ENCODE measurements around the gene PDXP.

The PDXP gene

GRCh38 chr22:37627545-37627944 lies 31.0 kb upstream of the PDXP start:
- H3K9ac ChIP-seq (ENCODE audit: low read length in 5 of 5) = peak overlapping the region in 3 of 5 donors; percentile 0 to 17 (median 1)
- H3K27me3 ChIP-seq (ENCODE audit: control insufficient read depth in 5 of 5, insufficient read depth in 4 of 5, low read length in 5 of 5) = no peaks in the 10 kb centered on the region
- peak overlapping the region in 1 of 5 donors; percentile 10 for H3K4me3 ChIP-seq (ENCODE audit: low read depth in 1 of 5, low read length in 5 of 5)
- H3K27ac ChIP-seq (ENCODE audit: low read depth, low read length) = no peak overlapping the region
- H3K9me3 ChIP-seq (ENCODE audit: control insufficient read depth in 5 of 5, low read length in 5 of 5) = no peaks in the 10 kb centered on the region
- peaks cover 0 to 73% (median 53%) of the 10 kb centered on the region in 5 donors for H3K36me3 ChIP-seq (ENCODE audit: control insufficient read depth in 5 of 5, insufficient read depth in 5 of 5, low read length in 5 of 5)
- H3K4me1 ChIP-seq (ENCODE audit: control insufficient read depth in 5 of 5, insufficient read depth in 5 of 5, low read length in 5 of 5) = peaks cover 6 to 52% (median 37%) of the 10 kb centered on the region in 5 donors

GRCh38 chr22:37628830-37629229 lies 29.7 kb upstream of the PDXP start:
- peaks cover 0 to 63% (median 48%) of the 10 kb centered on the region in 5 donors for H3K36me3 ChIP-seq (ENCODE audit: control insufficient read depth in 5 of 5, insufficient read depth in 5 of 5, low read length in 5 of 5)
- no peaks in the 10 kb centered on the region for H3K27me3 ChIP-seq (ENCODE audit: control insufficient read depth in 5 of 5, insufficient read depth in 4 of 5, low read length in 5 of 5)
- H3K4me1 ChIP-seq (ENCODE audit: control insufficient read depth in 5 of 5, insufficient read depth in 5 of 5, low read length in 5 of 5) = peaks cover 7 to 63% (median 47%) of the 10 kb centered on the region in 5 donors
- no peaks in the 10 kb centered on the region for H3K9me3 ChIP-seq (ENCODE audit: control insufficient read depth in 5 of 5, low read length in 5 of 5)
- H3K9ac ChIP-seq (ENCODE audit: low read length in 5 of 5) = no peak overlapping the region
- no peak overlapping the region for H3K4me3 ChIP-seq (ENCODE audit: low read depth in 1 of 5, low read length in 5 of 5)
- H3K27ac ChIP-seq (ENCODE audit: low read depth, low read length) = no peak overlapping the region

GRCh38 chr22:37629928-37630327 lies 28.6 kb upstream of the PDXP start:
- H3K27ac ChIP-seq (ENCODE audit: low read depth, low read length) = no peak overlapping the region
- no peaks in the 10 kb centered on the region for H3K27me3 ChIP-seq (ENCODE audit: control insufficient read depth in 5 of 5, insufficient read depth in 4 of 5, low read length in 5 of 5)
- peaks cover 0 to 55% (median 45%) of the 10 kb centered on the region in 5 donors for H3K36me3 ChIP-seq (ENCODE audit: control insufficient read depth in 5 of 5, insufficient read depth in 5 of 5, low read length in 5 of 5)
- no peaks in the 10 kb centered on the region for H3K9me3 ChIP-seq (ENCODE audit: control insufficient read depth in 5 of 5, low read length in 5 of 5)
- no peak overlapping the region for H3K4me3 ChIP-seq (ENCODE audit: low read depth in 1 of 5, low read length in 5 of 5)
- peaks cover 16 to 69% (median 56%) of the 10 kb centered on the region in 5 donors for H3K4me1 ChIP-seq (ENCODE audit: control insufficient read depth in 5 of 5, insufficient read depth in 5 of 5, low read length in 5 of 5)
- H3K9ac ChIP-seq (ENCODE audit: low read length in 5 of 5) = no peak overlapping the region

- peaks cover 14 to 65% (median 57%) of the 10 kb centered on the region in 5 donors for H3K4me1 ChIP-seq (ENCODE audit: control insufficient read depth in 5 of 5, insufficient read depth in 5 of 5, low read length in 5 of 5)
- H3K9me3 ChIP-seq (ENCODE audit: control insufficient read depth in 5 of 5, low read length in 5 of 5) = no peaks in the 10 kb centered on the region
- H3K4me3 ChIP-seq (ENCODE audit: low read depth in 1 of 5, low read length in 5 of 5) = no peak overlapping the region
- peaks cover 0 to 46% (median 45%) of the 10 kb centered on the region in 5 donors for H3K36me3 ChIP-seq (ENCODE audit: control insufficient read depth in 5 of 5, insufficient read depth in 5 of 5, low read length in 5 of 5)
- no peaks in the 10 kb centered on the region for H3K27me3 ChIP-seq (ENCODE audit: control insufficient read depth in 5 of 5, insufficient read depth in 4 of 5, low read length in 5 of 5)
- H3K27ac ChIP-seq (ENCODE audit: low read depth, low read length) = no peak overlapping the region
- H3K9ac ChIP-seq (ENCODE audit: low read length in 5 of 5) = peak overlapping the region in 1 of 5 donors; percentile 21
Observed at GRCh38 chr22:37630839-37631435, 27.6 kb upstream of the PDXP start.

- H3K4me1 ChIP-seq (ENCODE audit: control insufficient read depth in 5 of 5, insufficient read depth in 5 of 5, low read length in 5 of 5) = peaks cover 10 to 65% (median 56%) of the 10 kb centered on the region in 5 donors
- no peak overlapping the region for H3K27ac ChIP-seq (ENCODE audit: low read depth, low read length)
- H3K36me3 ChIP-seq (ENCODE audit: control insufficient read depth in 5 of 5, insufficient read depth in 5 of 5, low read length in 5 of 5) = peaks cover 0 to 45% (median 41%) of the 10 kb centered on the region in 5 donors
- no peaks in the 10 kb centered on the region for H3K9me3 ChIP-seq (ENCODE audit: control insufficient read depth in 5 of 5, low read length in 5 of 5)
- H3K27me3 ChIP-seq (ENCODE audit: control insufficient read depth in 5 of 5, insufficient read depth in 4 of 5, low read length in 5 of 5) = no peaks in the 10 kb centered on the region
- peak overlapping the region in 1 of 5 donors; percentile 21 for H3K9ac ChIP-seq (ENCODE audit: low read length in 5 of 5)
- peak overlapping the region in 1 of 5 donors; percentile 2 for H3K4me3 ChIP-seq (ENCODE audit: low read depth in 1 of 5, low read length in 5 of 5)
Observed at GRCh38 chr22:37631448-37632173, 26.9 kb upstream of the PDXP start.

GRCh38 chr22:37632174-37633088 lies 26.1 kb upstream of the PDXP start:
- Histone ChIP-seq H3K27ac (ENCODE audit: low read depth, low read length) (peak overlapping the region; percentile 80), H3K9ac (ENCODE audit: low read length in 5 of 5) (peak overlapping the region in 2 of 5 donors; percentile 48 to 56), H3K9me3 (ENCODE audit: control insufficient read depth in 5 of 5, low read length in 5 of 5) (no peaks in the 10 kb centered on the region), H3K4me1 (ENCODE audit: control insufficient read depth in 5 of 5, insufficient read depth in 5 of 5, low read length in 5 of 5) (peaks cover 10 to 65% (median 56%) of the 10 kb centered on the region in 5 donors), H3K36me3 (ENCODE audit: control insufficient read depth in 5 of 5, insufficient read depth in 5 of 5, low read length in 5 of 5) (peaks cover 0 to 45% (median 41%) of the 10 kb centered on the region in 5 donors), H3K27me3 (ENCODE audit: control insufficient read depth in 5 of 5, insufficient read depth in 4 of 5, low read length in 5 of 5) (no peaks in the 10 kb centered on the region), H3K4me3 (ENCODE audit: low read depth in 1 of 5, low read length in 5 of 5) (peak overlapping the region in 1 of 5 donors; percentile 2)

GRCh38 chr22:37633089-37633624 lies 25.4 kb upstream of the PDXP start:
- H3K9me3 ChIP-seq (ENCODE audit: control insufficient read depth in 5 of 5, low read length in 5 of 5) = no peaks in the 10 kb centered on the region
- peaks cover 10 to 62% (median 50%) of the 10 kb centered on the region in 5 donors for H3K4me1 ChIP-seq (ENCODE audit: control insufficient read depth in 5 of 5, insufficient read depth in 5 of 5, low read length in 5 of 5)
- peak overlapping the region in 1 of 5 donors; percentile 6 for H3K4me3 ChIP-seq (ENCODE audit: low read depth in 1 of 5, low read length in 5 of 5)
- H3K9ac ChIP-seq (ENCODE audit: low read length in 5 of 5) = peak overlapping the region in 2 of 5 donors; percentile 48 to 56
- H3K27me3 ChIP-seq (ENCODE audit: control insufficient read depth in 5 of 5, insufficient read depth in 4 of 5, low read length in 5 of 5) = peaks cover 0 to under 1% (median 0%) of the 10 kb centered on the region in 5 donors
- H3K27ac ChIP-seq (ENCODE audit: low read depth, low read length) = peak overlapping the region; percentile 80
- peaks cover 0 to 41% (median 39%) of the 10 kb centered on the region in 5 donors for H3K36me3 ChIP-seq (ENCODE audit: control insufficient read depth in 5 of 5, insufficient read depth in 5 of 5, low read length in 5 of 5)

GRCh38 chr22:37633625-37634416 lies 24.7 kb upstream of the PDXP start:
- H3K9me3 ChIP-seq (ENCODE audit: control insufficient read depth in 5 of 5, low read length in 5 of 5) = no peaks in the 10 kb centered on the region
- H3K27me3 ChIP-seq (ENCODE audit: control insufficient read depth in 5 of 5, insufficient read depth in 4 of 5, low read length in 5 of 5) = peaks cover 0 to 6% (median 0%) of the 10 kb centered on the region in 5 donors
- H3K4me3 ChIP-seq (ENCODE audit: low read depth in 1 of 5, low read length in 5 of 5) = peak overlapping the region; percentile 1 to 51 (median 28)
- H3K9ac ChIP-seq (ENCODE audit: low read length in 5 of 5) = peak overlapping the region in 3 of 5 donors; percentile 12 to 56 (median 54)
- peaks cover 0 to 36% (median 35%) of the 10 kb centered on the region in 5 donors for H3K36me3 ChIP-seq (ENCODE audit: control insufficient read depth in 5 of 5, insufficient read depth in 5 of 5, low read length in 5 of 5)
- peaks cover 10 to 64% (median 57%) of the 10 kb centered on the region in 5 donors for H3K4me1 ChIP-seq (ENCODE audit: control insufficient read depth in 5 of 5, insufficient read depth in 5 of 5, low read length in 5 of 5)
- peak overlapping the region; percentile 80 for H3K27ac ChIP-seq (ENCODE audit: low read depth, low read length)
